Renal cortex interstitium (tissue), 11 donors: Measurements from ENCODE around the gene MCC. TPM values are rescaled to one million over a fixed set of nuclear protein-coding genes. Genes with fewer than 3 reads are reported as not detected.
"Not testable (repeated sequence)": the region's sequence is repeated elsewhere in the genome, so short reads cannot be mapped to it uniquely, and the experiment has no call there.

ENCODE experiments used
- DNase-seq, 11 donors: peaks; one replicate each; pipeline ENCODE4 v3.0.0-alpha.2; 2013; ENCODE audit warnings: low read depth in 9 of 11, low spot score in 4 of 11; ENCODE audit errors: extremely low read depth in 1 of 11
- polyA plus RNA-seq, 3 donors: library from polyadenylated mRNA; unstranded; fragments of 120-200 nt; gene quantifications; one replicate each; pipeline ENCODE4 v1.2.1, GENCODE V29; 2013; ENCODE audit not compliant: insufficient read length in 3 of 3

MCC gene
- polyA plus RNA-seq, 3 donors = 28.4 to 32.1 (median 29.9) TPM

DNA sequence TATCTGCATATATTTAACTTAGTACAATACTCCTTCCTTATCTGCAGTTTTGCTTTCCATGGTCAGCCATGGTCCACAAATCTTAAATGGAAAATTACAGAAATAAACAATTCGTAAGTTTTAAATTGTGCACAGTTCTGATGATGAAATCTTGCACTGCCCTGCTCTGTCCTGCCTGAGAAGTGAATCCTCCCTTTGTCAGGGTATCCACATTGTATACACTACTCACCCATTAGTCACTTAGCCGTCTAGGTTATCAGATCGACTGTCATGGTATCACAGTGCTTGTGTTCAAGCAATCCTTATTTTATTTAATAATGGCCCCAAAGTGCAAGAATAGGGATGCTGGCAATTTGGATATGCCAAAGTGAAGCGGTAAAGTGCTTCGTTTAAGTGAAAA lies 16.9 kb upstream of the MCC start:
- DNase-seq = no peak

DNA sequence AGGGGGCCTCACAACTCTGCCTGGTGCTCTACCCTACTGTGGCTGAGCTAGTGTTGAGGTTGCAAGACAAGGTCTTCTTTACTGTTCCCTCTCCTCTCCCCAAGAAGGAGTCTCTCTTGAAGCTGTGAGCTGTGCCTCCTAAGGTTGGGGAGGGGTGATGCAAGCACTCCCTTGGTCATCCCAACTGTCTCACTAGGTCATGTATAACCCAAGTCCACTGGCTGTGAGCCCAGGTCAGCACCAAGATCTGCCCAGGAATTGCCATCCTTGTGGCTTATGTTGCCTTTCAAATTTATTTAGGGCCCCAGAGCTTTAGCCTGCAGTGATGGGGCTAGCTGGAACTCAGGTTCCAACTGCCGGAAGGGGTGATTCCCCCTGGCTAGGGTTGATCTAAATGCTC lies 14.9 kb upstream of the MCC start:
- no peak for DNase-seq

DNA sequence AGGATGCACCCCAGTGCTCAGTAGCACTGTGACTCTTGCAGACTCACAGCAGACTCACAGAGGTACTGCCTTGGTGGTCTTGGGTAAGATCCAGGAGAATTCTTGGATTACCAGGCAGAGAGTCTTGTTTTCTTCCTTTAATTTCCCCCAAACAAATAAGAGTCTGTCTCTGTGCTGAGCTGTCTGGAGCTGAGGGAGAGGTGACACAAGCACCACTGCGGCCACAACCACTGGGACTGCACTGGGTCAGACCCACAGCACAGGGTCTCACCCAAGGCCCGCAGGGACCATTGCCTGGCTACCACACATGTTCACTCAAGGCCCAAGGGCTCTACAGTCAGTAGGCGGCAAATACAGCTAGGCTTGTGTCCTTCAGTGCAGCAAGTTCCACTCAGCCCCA lies 13.8 kb upstream of the MCC start:
- no peak for DNase-seq

DNA sequence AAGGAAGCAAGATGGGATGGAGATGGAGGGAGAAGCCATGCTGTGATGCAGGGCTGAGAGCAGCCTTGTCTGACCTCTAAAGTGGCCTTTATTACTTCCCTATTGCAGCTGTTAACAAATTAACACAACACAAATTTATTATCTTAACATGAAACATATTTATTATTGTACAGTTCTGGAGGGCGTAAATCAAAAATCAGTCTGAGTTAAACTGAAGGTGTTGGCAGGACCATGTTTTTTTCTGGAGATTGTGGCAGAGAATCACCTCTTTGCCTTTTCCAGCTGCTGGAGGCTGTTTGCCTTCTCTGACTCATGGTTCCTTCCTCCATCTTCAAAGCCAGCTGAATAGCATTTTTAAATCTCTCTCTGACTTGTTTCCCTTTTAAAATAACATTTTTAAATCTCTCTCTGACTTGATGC lies 7.2 kb upstream of the MCC start:
- no peak for DNase-seq

DNA sequence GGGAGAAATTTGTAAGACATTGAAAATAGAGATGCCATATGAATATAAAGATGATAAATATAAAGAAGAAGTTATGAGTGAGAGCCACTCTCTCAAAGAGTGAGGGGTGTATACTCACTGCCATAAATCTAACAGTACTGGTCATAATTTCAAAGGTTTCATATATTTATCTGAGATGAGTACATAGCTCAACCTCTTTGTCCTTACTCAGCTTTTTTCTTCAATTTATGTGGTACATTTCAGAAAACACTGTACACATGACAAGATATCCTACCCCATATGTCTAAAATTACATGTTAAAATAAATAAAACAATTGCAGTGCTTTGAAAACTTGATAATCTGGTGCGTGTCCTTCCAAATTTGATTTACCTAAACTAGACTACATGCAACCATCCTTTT lies 5.2 kb upstream of the MCC start:
- DNase-seq = no peak

DNA sequence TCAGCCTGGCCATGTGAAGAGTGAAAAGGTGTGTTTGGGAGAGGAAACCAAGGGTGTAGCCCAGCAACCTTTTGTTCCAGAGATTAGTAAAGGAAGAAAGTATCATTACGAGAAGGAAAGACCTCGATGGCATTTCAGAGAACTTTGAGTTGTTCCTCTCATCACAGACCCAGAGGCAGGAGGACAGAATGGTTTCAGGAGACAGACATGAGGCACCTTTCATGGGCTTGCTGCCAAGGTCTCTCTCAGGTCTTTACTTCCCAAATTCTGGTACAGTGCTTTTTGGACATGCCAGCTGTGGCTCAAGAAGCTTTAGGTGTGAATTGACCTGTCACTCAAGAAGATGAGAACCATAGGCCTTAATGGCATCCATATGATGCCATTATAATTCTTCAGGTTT lies 2.8 kb upstream of the MCC start:
- DNase-seq = no peak

DNA sequence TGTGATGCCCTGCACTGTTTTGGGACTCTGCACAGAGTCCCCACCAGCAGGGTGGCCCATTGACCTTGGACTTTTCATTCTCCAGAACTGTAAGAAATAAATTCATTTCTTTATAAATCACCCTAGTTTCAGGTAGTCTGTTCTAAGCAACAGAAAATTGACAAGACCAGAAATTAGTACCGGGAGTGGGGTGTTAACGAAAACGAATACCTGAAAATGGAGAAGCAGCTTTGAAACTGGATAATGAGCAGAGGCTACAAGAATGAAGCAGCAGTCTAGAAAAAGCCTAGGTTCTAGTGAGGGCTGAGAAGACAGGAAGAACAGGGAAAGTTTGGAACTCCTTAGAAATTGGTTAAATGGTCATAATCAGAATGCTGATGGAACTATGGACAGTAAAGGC lies 2.1 kb upstream of the MCC start:
- no peak for DNase-seq

DNA sequence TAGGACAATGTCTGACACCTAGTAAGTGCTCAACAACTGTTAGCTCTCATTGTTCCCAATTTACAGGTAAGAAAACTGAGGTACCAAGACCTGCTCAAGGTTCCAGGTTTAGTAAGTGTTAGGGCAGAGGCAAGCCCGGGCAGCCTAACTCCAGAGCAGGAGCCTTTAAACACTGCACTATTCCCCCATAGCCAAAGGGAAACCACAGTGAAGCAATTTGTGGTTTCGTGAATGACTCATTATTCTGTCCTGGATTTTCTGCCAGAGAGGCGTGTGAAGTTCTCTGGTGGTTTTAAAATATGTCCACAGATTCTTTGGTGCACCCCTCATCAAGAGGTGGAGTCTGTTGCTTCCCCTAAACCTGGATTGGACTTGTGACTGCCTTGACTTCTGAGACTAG lies 1.0 kb upstream of the MCC start:
- DNase-seq = no peak

DNA sequence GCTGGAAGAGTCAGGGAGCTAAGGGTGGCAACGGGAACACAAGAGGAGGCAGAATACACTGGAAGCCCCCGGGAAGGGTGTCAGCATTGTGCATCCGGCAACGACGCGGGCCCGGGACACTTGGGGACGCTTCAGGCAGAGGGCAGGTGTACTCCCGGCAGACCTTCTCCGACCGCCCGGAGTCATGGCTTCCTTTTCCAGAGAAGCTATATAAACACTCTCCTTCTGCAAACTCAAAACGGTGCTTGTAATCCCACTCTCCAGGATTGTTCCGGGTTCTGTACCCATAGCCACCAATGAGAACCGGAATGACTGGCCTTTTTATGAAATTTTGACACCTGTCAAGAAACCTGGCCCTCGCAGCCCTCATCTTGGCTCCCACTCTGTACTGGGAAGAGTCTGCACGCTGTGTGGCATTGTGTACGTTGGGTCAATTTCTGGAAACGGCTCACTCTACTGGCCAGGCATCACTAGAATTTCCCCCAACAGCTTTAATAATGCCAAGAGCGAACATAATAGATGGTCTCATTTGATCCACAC lies 462 bp upstream of the MCC start:
- peak in 1 of 11 donors; percentile 10 for DNase-seq

DNA sequence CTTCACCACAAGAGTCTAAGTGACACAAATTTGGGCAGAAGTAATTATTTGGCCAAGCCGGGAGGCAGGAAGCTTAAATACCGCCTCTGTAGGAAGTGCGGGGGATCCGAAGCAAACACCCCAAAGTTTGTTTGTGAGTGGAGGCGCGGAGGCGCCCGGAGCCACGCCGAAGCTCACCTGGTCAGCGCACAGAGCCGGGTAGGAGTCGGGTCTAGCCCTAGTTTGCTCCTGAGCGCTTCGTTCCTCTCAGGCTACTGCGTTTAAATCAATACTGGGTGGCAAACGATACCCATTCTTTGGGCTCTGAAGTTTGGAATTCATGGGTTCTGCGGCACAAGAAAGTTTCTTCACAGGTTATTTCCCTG lies 855 bp downstream of the MCC start:
- DNase-seq = peak in 9 of 11 donors; percentile 4 to 37 (median 21)

DNA sequence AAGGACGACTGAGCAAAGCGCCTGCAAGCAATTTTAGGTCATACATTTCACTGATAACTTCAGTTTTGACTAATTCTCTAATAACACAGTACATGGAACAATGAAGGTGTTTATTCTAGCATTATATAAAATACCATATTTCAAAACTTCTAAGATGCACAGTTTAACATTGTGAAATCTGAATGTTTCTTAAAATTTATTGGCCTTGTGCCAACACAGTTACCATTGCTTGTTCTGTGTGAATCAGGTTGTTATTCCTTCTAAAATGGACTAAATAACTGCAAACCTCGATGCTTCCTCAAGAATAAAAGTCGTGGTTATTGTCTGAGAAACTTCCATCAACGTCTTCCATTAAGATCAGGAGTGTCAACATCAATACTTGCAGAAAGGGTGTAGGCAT lies 8.0 kb downstream of the MCC start:
- DNase-seq = no peak

DNA sequence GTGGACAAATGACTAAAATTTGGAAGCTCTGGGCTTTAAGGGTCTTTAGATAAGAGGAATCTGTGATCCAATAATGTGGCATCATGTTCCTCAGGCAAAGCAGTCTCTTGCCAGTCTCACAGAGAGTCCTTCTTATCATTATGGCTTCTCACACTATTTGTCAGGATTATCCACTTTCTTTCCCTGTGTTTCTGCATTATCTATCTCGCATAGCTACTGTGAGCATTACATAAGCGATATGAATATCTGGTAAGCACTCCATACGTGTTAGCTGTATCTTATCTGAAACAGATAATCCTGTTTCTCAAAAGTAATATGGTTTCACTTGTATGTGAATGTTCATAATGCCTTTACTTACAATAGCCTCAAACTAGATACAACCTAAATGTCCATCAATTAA lies 9.6 kb downstream of the MCC start:
- no peak for DNase-seq

DNA sequence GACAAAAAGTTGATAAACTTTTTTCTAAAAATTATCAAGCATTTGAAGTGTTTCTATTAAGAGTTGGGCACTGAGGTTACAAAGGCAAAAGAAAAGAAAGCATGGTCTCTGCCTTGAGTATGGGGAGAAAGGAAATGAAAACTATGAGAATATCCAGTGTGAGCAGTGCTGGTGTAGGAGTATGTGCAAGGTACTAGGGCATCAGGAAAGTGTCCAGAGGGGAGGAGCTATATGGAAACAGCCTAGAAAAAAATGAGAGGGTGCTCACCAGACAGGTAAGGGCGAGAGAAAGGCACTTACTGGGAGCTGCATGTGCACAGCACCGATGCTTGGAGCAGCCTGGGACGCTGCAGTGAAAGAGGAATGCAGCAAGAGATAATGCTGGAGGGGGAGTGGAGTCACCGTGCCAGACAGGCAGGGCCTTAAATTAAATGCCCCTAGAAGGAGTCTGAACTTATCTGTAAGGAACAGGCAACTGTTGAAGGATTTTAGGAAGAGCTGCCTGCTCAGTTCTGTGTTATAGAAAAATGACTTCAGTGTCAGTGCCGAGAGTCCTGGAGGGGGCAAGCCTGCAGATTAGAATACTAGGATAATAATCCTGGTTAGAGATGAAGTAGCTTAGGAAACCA lies 14.0 kb downstream of the MCC start:
- DNase-seq = no peak

DNA sequence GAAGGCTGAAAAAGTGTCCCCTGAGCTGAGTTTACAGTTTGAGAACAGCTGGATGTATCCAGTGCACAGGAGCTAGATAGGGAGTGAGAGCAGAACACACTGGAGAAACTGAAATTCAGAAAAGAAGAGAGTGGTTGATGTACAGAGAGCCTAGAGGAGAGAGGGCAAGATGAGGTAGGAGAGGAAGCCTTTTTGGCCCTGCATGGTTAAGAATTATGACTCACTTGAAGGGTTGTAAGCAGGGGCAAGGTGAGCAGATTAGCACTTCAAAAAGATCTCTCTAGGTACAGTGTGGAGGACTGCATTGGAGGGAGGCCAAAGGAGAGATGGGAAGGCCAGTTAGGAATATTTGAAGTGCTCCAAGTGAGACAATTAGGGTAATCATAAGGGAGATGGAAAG lies 25.2 kb downstream of the MCC start:
- DNase-seq = no peak

DNA sequence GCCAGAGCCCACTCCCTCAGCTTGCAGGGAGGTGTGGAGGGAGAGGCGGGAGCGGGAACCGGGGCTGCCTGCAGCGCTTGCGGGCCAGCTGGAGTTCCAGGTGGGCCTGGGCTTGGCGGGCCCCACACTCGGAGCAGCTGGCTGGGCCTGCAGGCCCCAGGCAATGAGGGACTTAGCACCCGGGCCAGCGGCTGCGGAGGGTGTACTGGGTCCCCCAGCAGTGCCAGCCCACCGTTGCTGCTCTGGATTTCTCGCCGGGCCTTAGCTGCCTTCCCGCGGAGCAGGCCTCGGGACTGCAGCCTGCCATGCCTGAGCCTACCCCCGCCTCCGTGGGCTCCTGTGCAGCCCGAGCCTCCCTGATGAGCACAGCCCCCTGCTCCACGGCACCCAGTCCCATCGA lies 31.1 kb downstream of the MCC start:
- DNase-seq = not testable (repeated sequence)

DNA sequence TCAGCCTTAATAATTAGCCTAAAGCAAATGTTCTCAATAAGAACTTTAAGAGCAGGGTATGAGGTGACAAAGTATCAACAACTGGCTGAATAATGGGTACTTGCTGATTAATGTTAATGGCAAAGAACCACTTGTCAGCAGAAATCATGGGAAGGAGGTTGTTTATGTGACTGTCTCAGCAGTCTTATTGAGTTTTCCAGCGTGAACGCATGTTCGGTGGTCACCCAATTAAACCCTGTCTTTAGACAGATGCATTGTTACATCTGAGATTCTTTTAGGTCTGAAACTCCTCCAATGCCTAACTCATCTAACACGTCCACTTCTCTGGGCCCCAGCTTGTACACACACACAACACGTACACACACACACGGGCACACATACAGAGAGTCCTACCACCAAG lies 35.3 kb downstream of the MCC start:
- DNase-seq = no peak

DNA sequence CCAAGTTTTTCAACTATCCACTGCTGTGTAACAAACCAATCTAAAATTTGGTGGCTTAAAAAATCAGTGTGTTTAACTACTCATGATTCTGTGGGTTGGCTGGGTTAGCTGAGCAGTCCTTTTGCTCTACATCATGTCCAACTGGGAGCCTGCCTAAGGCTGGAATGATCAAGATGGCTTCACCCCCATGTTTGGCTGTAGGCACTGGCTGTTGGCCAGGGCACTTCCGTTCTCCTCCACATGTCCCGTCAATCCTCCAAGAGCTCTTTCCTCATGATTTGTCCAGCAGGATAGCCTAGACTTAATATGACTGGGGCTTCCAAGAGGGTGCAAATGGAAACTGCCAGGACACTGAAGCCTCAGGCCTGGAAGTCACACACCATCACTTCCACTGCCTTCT lies 36.5 kb downstream of the MCC start:
- DNase-seq = no peak

DNA sequence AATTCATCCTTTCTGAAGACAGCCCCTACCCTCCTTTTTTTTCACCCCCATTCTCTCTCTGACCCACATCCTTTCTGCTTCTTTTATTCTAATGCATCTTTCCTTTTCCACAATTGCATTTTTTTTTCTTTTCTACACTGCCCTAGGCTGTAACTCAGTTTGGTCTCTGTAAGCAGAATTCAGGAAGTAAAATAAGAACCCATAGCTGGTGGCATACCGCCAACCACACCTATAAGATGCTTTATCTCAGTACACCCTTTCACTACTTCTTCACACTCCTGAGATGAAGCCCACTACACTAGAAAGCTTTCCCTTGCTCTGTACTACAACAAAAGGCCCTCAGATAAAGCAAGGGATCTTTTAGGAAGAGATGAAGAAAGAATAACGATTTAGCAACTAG lies 37.3 kb downstream of the MCC start:
- no peak for DNase-seq

DNA sequence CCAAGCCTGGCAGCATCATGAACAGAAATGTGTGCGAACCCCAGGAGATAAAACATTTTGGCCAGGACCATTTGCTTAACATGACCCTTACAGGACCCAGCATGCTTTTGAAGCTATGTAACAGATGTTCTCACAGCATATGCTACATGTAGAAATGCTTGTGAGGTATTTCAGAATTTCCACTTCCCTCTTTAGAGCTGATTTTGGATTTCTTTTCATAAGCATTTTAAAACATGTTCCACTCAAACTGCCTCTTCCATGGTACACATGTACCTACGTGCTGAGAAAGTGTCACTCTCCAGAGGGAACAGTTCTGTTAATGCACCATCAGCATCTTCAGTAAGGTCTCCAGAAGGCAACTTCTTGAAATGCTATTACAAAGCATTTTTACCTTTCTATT lies 37.8 kb downstream of the MCC start:
- no peak for DNase-seq

DNA sequence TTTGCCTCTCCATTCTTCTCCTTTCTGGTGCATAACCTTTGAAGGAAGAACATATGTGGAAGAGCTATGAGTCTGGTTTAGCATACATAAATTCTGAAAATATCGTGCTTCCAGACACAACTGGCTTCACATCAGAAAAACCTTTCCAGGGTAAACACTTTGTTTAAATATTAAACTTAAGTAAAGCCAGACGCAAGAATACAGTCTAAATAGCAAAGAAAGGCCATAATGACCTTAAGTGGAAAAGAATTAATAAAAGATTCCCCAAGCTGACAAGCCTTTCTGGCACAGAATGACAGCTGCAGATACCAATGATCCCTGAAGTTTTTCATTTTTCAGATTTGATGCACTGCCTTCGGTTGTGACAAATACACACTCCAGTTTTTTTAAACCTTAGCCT lies 40.0 kb downstream of the MCC start:
- DNase-seq = no peak

DNA sequence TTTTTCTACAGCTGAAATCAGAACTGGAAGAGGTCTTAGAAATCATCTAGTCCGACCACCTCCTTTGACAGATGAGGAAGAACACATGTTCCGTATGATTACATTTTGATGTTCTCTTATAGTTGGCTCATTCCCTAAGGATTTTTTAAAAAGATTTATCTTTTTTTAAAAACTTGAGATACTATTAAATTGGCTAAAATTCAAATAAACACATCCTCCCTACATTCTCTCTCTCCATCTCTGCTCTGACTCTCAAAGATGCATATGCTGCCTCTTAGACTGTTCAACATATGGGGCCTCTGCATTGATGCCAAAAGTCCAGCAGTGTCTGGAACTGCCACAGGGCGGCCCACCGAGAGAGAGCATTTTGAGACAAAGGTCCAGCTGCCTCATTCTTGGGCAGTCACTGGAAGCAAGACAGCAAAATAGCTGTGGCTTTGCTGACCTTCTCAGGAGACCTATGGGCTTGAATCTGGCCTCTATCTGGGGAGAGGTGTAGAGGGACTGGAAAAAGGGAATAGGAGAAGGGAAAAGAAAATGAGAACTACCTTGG lies 40.7 kb downstream of the MCC start:
- peak in 10 of 11 donors; percentile 20 to 50 (median 40) for DNase-seq
